ENCODE results near the gene LBP. TPM values are rescaled to one million over a fixed set of nuclear protein-coding genes. Genes with fewer than 3 reads are reported as not detected.

The LBP gene
- total and polyA plus RNA-seq, 10 of the 15 experiments (the other 5 are each of a cell fraction or from before 2014, with no cell fraction given) = 0.04 to 0.10 TPM; not detected in 8

DNA sequence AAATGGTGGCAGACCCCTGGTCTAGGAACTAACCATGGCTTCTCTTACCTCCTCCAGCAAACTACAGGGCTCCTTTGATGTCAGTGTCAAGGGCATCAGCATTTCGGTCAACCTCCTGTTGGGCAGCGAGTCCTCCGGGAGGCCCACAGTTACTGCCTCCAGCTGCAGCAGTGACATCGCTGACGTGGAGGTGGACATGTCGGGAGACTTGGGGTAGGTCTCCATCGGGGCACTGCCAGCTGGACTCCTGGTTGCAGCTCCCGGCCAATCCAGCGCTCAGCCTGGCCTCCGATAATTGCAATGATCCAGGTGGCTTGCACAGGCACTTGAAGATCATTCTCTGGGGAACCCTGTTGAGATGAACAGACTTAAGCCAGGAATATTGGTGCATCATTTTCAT, 7.9 kb downstream of the LBP start:
- H3K9ac ChIP-seq (ENCODE audit: control insufficient read depth, insufficient read depth, low read length) = no peak overlapping the region
- ChIA-PET CTCF (interaction anchor here (0.9 to 1.8 kb wide), 2 partner anchors 41 to 54 kb away, joined by 3 to 4 read pairs; no protein-coding TSS in a partner anchor), RAD21 (ENCODE audit: unreplicated experiment) (no interaction called here), POLR2A (no interaction called here), SMC1A (ENCODE audit: uncharacterized antibody, unreplicated experiment) (no interaction called here)
- H3K4me2 ChIP-seq (ENCODE audit: control insufficient read depth, insufficient read depth) = no peak overlapping the region
- H4K20me1 ChIP-seq (ENCODE audit: control insufficient read depth, insufficient read depth) = no peaks in the 10 kb centered on the region
- no TSS peak for BruUV-seq (replicated peaks)
- intact Hi-C loops (cut with micrococcal nuclease; ENCODE audit: unreplicated experiment) (no loop called here), in situ Hi-C loops (cut with MboI) (no loop called here)
- peaks cover 0 to 4% of the 10 kb centered on the region in 2 experiments; a peak in 1 of 4 replicates for H3K27me3 ChIP-seq (replicated peaks in 1 of 2; ENCODE audit: control insufficient read depth in 2 of 2, insufficient read depth in 2 of 2, low read length in 1 of 2)
- H3K9me3 ChIP-seq (replicated peaks; ENCODE audit: control insufficient read depth, insufficient read depth, low read length) = no peaks in the 10 kb centered on the region
- ATAC-seq (no peak), DNase-seq (ENCODE audit: low read depth, low spot score) (no peak), FAIRE-seq (no peak)
- no peaks in the 10 kb centered on the region for H3K36me3 ChIP-seq (ENCODE audit: control insufficient read depth in 2 of 2, insufficient read depth in 2 of 2, low read length in 1 of 2)
- 98% methylated on average over 10 of the region's 10 CpGs for WGBS (ENCODE audit: insufficient coverage, insufficient replicate concordance, low lambda C conversion rate, missing lambda C conversion rate)
- no peaks in the 10 kb centered on the region for H3K4me1 ChIP-seq (ENCODE audit: control insufficient read depth, insufficient read depth, low read length)
- H3K4me3 ChIP-seq = no peak overlapping the region
- no peak overlapping the region for H3K27ac ChIP-seq (ENCODE audit: control insufficient read depth, insufficient read depth)
- no peak overlapping the region for H2AFZ ChIP-seq (ENCODE audit: control insufficient read depth, low read depth, low read length)
- H3K79me2 ChIP-seq (ENCODE audit: control insufficient read depth, insufficient read depth, low read length) = no peaks in the 10 kb centered on the region
- TF ChIP-seq SREBF2 (IDR thresholded peaks at IDR 0.05; ENCODE audit: low read length) = no peak
- TF ChIP-seq SREBF1 (IDR thresholded peaks at IDR 0.05; ENCODE audit: low read length) = no peak
- TF ChIP-seq CREM (IDR thresholded peaks at IDR 0.05; ENCODE audit: low read depth) = no peak
- no peak for TF ChIP-seq BCL11A (IDR thresholded peaks at IDR 0.05; ENCODE audit: low read depth, low read length)
- TF ChIP-seq TCF12 (IDR thresholded peaks at IDR 0.05; ENCODE audit: low read depth, low read length) = no peak
- TF ChIP-seq CEBPB (IDR thresholded peaks at IDR 0.05; ENCODE audit: borderline replicate concordance in 1 of 2, low read depth in 2 of 2, low read length in 2 of 2) = no peak
- TF ChIP-seq NR2C1 (IDR thresholded peaks at IDR 0.05) = no peak
- TF ChIP-seq, protein P1, sequence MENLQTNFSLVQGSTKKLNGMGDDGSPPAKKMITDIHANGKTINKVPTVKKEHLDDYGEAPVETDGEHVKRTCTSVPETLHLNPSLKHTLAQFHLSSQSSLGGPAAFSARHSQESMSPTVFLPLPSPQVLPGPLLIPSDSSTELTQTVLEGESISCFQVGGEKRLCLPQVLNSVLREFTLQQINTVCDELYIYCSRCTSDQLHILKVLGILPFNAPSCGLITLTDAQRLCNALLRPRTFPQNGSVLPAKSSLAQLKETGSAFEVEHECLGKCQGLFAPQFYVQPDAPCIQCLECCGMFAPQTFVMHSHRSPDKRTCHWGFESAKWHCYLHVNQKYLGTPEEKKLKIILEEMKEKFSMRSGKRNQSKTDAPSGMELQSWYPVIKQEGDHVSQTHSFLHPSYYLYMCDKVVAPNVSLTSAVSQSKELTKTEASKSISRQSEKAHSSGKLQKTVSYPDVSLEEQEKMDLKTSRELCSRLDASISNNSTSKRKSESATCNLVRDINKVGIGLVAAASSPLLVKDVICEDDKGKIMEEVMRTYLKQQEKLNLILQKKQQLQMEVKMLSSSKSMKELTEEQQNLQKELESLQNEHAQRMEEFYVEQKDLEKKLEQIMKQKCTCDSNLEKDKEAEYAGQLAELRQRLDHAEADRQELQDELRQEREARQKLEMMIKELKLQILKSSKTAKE (IDR thresholded peaks at IDR 0.05; ENCODE audit: low read depth, poor library complexity, severe bottlenecking) = no peak
- no peak for TF ChIP-seq TBL1XR1 (IDR thresholded peaks at IDR 0.05; ENCODE audit: low read depth, low read length)
- no peak for TF ChIP-seq CHD4 (IDR thresholded peaks at IDR 0.05)
- TF ChIP-seq, protein P2, sequence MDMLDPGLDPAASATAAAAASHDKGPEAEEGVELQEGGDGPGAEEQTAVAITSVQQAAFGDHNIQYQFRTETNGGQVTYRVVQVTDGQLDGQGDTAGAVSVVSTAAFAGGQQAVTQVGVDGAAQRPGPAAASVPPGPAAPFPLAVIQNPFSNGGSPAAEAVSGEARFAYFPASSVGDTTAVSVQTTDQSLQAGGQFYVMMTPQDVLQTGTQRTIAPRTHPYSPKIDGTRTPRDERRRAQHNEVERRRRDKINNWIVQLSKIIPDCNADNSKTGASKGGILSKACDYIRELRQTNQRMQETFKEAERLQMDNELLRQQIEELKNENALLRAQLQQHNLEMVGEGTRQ (IDR thresholded peaks at IDR 0.05; ENCODE audit: borderline replicate concordance, low read depth, low read length) = no peak
- no peak for TF ChIP-seq CBX3 (IDR thresholded peaks at IDR 0.05; ENCODE audit: borderline replicate concordance, low read depth)
- TF ChIP-seq RELA (IDR thresholded peaks at IDR 0.05; ENCODE audit: borderline replicate concordance, partially characterized antibody) = no peak
- TF ChIP-seq RUNX3 (IDR thresholded peaks at IDR 0.05; ENCODE audit: low read length) = no peak
- no peak for TF ChIP-seq BMI1 (IDR thresholded peaks at IDR 0.05; ENCODE audit: borderline replicate concordance)
- TF ChIP-seq, protein P3, sequence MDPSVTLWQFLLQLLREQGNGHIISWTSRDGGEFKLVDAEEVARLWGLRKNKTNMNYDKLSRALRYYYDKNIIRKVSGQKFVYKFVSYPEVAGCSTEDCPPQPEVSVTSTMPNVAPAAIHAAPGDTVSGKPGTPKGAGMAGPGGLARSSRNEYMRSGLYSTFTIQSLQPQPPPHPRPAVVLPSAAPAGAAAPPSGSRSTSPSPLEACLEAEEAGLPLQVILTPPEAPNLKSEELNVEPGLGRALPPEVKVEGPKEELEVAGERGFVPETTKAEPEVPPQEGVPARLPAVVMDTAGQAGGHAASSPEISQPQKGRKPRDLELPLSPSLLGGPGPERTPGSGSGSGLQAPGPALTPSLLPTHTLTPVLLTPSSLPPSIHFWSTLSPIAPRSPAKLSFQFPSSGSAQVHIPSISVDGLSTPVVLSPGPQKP (IDR thresholded peaks at IDR 0.05; ENCODE audit: low read depth, low read length) = no peak
- TF ChIP-seq GATAD2B (conservative IDR thresholded peaks at IDR 0.05; ENCODE audit: low read depth) = no peak
- TF ChIP-seq, protein P4, sequence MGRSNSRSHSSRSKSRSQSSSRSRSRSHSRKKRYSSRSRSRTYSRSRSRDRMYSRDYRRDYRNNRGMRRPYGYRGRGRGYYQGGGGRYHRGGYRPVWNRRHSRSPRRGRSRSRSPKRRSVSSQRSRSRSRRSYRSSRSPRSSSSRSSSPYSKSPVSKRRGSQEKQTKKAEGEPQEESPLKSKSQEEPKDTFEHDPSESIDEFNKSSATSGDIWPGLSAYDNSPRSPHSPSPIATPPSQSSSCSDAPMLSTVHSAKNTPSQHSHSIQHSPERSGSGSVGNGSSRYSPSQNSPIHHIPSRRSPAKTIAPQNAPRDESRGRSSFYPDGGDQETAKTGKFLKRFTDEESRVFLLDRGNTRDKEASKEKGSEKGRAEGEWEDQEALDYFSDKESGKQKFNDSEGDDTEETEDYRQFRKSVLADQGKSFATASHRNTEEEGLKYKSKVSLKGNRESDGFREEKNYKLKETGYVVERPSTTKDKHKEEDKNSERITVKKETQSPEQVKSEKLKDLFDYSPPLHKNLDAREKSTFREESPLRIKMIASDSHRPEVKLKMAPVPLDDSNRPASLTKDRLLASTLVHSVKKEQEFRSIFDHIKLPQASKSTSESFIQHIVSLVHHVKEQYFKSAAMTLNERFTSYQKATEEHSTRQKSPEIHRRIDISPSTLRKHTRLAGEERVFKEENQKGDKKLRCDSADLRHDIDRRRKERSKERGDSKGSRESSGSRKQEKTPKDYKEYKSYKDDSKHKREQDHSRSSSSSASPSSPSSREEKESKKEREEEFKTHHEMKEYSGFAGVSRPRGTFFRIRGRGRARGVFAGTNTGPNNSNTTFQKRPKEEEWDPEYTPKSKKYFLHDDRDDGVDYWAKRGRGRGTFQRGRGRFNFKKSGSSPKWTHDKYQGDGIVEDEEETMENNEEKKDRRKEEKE (IDR thresholded peaks at IDR 0.05) = no peak

Measured in GM12878 (cell line).